Neural cell (in vitro differentiated cells): ENCODE measurements around the gene ZDHHC21. TPM values are rescaled to one million over a fixed set of nuclear protein-coding genes. Genes with fewer than 3 reads are reported as not detected.

Experiments used
- H2AFZ ChIP-seq: fragments of 200-600, 300-800 bp; sonication (generic), shearing (Covaris generic); 2 replicates; pipeline ENCODE4 v1.6.0; 2014; ENCODE audit warnings: low read depth, mild to moderate bottlenecking, antibody characterized with exemption, low read length, moderate library complexity
- H3F3A ChIP-seq: fragments of 200-600 bp; shearing (Covaris generic); 2 replicates; pipeline ENCODE4 v1.6.1; 2016; ENCODE audit warnings: mild to moderate bottlenecking, moderate library complexity, mixed read lengths, antibody characterized with exemption, low read length; ENCODE audit not compliant: insufficient read depth, poor library complexity, severe bottlenecking
- H3K27ac ChIP-seq: fragments of 200-600, 300-800 bp; sonication (generic), shearing (Covaris generic); 2 replicates; pipeline ENCODE4 v1.5.1; 2014; ENCODE audit warnings: mild to moderate bottlenecking, low read length, moderate library complexity
- H3K27me3 ChIP-seq: fragments of 300-800, 200-600 bp; sonication (generic), shearing (Covaris generic); 2 replicates; pipeline ENCODE4 v1.6.0; 2014; ENCODE audit warnings: mild to moderate bottlenecking, low read depth, low read length, moderate library complexity; ENCODE audit not compliant: insufficient read depth
- H3K36me3 ChIP-seq: fragments of 300-800, 200-600 bp; sonication (generic), shearing (Covaris generic); 2 replicates; pipeline ENCODE4 v1.5.1; 2014; ENCODE audit warnings: mild to moderate bottlenecking, antibody characterized with exemption, low read length, moderate library complexity; ENCODE audit not compliant: insufficient read depth
- H3K4me2 ChIP-seq: fragments of 300-800, 200-600 bp; sonication (generic), shearing (Covaris generic); 2 replicates; pipeline ENCODE4 v1.6.0; 2014; ENCODE audit warnings: mild to moderate bottlenecking, low read length
- H3K4me3 ChIP-seq: fragments of 300-800, 200-600 bp; sonication (generic), shearing (Covaris generic); 2 replicates; pipeline ENCODE4 v1.5.1; 2014; ENCODE audit warnings: mild to moderate bottlenecking, low read length, moderate library complexity
- H3K79me2 ChIP-seq: fragments of 200-600 bp; shearing (Covaris generic); replicated peaks from 2 replicates; pipeline ENCODE4 v1.6.0; 2014; ENCODE audit warnings: mild to moderate bottlenecking, low read length, moderate library complexity; ENCODE audit not compliant: insufficient read depth
- H3K9ac ChIP-seq: fragments of 300-800, 200-600 bp; sonication (generic), shearing (Covaris generic); 2 replicates; pipeline ENCODE4 v1.6.1; 2016; ENCODE audit warnings: mild to moderate bottlenecking, low read length, mixed read lengths
- H3K9me2 ChIP-seq: fragments of 200-600 bp; shearing (Covaris generic); 2 replicates; pipeline ENCODE4 v1.6.1; 2016; ENCODE audit warnings: mild to moderate bottlenecking, low read length, mixed read lengths; ENCODE audit not compliant: insufficient read depth
- H3K9me3 ChIP-seq: fragments of 200-600, 300-800 bp; sonication (generic), shearing (Covaris generic); 2 replicates; pipeline ENCODE4 v1.6.1; 2016; ENCODE audit warnings: mild to moderate bottlenecking, mixed run types, low read length, moderate library complexity, mixed read lengths
- H4K20me1 ChIP-seq: fragments of 200-600 bp; shearing (Covaris generic); 2 replicates; pipeline ENCODE4 v1.6.1; 2016; ENCODE audit warnings: mild to moderate bottlenecking, mixed run types; ENCODE audit not compliant: insufficient read depth
- EP300 ChIP-seq: fragments of 450-650 bp; conservative IDR thresholded peaks from 2 replicates; pipeline ENCODE4 v1.6.1; 2014; ENCODE audit warnings: antibody characterized with exemption, mild to moderate bottlenecking, moderate library complexity; ENCODE audit not compliant: poor library complexity, severe bottlenecking
- EZH2 ChIP-seq: fragments of 200-600, 300-800 bp; shearing (Covaris generic), sonication (generic); IDR thresholded peaks from 2 replicates; pipeline ENCODE4 v1.6.1; 2014; ENCODE audit warnings: antibody characterized with exemption, low read length, borderline replicate concordance, mild to moderate bottlenecking; ENCODE audit not compliant: insufficient read depth, poor library complexity, severe bottlenecking
- MXI1 ChIP-seq: fragments of 450-650 bp; conservative IDR thresholded peaks from 2 replicates; pipeline ENCODE4 v1.6.1; 2014; ENCODE audit warnings: antibody characterized with exemption, mild to moderate bottlenecking; ENCODE audit not compliant: poor library complexity, severe bottlenecking
- POLR2AphosphoS5 ChIP-seq: IDR thresholded peaks from 2 replicates; pipeline ENCODE4 v1.6.1; 2012
- RAD21 ChIP-seq: fragments of 450-650 bp; conservative IDR thresholded peaks from 2 replicates; pipeline ENCODE4 v1.6.1; 2014; ENCODE audit warnings: antibody characterized with exemption, mild to moderate bottlenecking, moderate library complexity
- SMC3 ChIP-seq: fragments of 450-650 bp; conservative IDR thresholded peaks from 2 replicates; pipeline ENCODE4 v1.6.1; 2014; ENCODE audit warnings: antibody characterized with exemption, mild to moderate bottlenecking, moderate library complexity; ENCODE audit not compliant: poor library complexity
- TAF1 ChIP-seq: IDR thresholded peaks from 2 replicates; pipeline ENCODE4 v1.6.1; 2012; ENCODE audit warnings: low read depth
- polyA plus RNA-seq: library from polyadenylated mRNA; depleted of rRNA; stranded (reverse); fragments of >200 nt; gene quantifications from 2 replicates; pipeline ENCODE4 v1.2.3, GENCODE V29; 2014
- TF ChIP-seq, protein P1 (sequence below): IDR thresholded peaks from 2 replicates; pipeline ENCODE4 v1.6.1; 2012; ENCODE audit warnings: borderline replicate concordance
- TF ChIP-seq, protein P2 (sequence below): fragments of 450-650 bp; IDR thresholded peaks from 2 replicates; pipeline ENCODE4 v1.5.1; 2014; ENCODE audit warnings: antibody characterized with exemption, mild to moderate bottlenecking, moderate library complexity; ENCODE audit not compliant: poor library complexity, severe bottlenecking

The ZDHHC21 gene
- polyA plus RNA-seq, 1 donor from 2014 or later: 19.8 TPM

GRCh38 chr9:14645648-14646047, 47.6 kb downstream of the ZDHHC21 start:
- Histone ChIP-seq H3K79me2 (no peaks in the 10 kb centered on the region), H3K27ac (no peak overlapping the region), H3K4me3 (no peak overlapping the region), H2AFZ (no peak overlapping the region), H3K9me3 (no peaks in the 10 kb centered on the region), H3K9me2 (no peaks in the 10 kb centered on the region), H3K27me3 (no peaks in the 10 kb centered on the region), H3F3A (no peaks in the 10 kb centered on the region), H3K4me2 (no peak overlapping the region), H4K20me1 (no peaks in the 10 kb centered on the region), H3K36me3 (no peaks in the 10 kb centered on the region), H3K9ac (no peak overlapping the region)
- TF ChIP-seq RAD21: no peak
- TF ChIP-seq SMC3: no peak
- TF ChIP-seq, protein P1, sequence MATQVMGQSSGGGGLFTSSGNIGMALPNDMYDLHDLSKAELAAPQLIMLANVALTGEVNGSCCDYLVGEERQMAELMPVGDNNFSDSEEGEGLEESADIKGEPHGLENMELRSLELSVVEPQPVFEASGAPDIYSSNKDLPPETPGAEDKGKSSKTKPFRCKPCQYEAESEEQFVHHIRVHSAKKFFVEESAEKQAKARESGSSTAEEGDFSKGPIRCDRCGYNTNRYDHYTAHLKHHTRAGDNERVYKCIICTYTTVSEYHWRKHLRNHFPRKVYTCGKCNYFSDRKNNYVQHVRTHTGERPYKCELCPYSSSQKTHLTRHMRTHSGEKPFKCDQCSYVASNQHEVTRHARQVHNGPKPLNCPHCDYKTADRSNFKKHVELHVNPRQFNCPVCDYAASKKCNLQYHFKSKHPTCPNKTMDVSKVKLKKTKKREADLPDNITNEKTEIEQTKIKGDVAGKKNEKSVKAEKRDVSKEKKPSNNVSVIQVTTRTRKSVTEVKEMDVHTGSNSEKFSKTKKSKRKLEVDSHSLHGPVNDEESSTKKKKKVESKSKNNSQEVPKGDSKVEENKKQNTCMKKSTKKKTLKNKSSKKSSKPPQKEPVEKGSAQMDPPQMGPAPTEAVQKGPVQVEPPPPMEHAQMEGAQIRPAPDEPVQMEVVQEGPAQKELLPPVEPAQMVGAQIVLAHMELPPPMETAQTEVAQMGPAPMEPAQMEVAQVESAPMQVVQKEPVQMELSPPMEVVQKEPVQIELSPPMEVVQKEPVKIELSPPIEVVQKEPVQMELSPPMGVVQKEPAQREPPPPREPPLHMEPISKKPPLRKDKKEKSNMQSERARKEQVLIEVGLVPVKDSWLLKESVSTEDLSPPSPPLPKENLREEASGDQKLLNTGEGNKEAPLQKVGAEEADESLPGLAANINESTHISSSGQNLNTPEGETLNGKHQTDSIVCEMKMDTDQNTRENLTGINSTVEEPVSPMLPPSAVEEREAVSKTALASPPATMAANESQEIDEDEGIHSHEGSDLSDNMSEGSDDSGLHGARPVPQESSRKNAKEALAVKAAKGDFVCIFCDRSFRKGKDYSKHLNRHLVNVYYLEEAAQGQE: no peak
- TF ChIP-seq, protein P2, sequence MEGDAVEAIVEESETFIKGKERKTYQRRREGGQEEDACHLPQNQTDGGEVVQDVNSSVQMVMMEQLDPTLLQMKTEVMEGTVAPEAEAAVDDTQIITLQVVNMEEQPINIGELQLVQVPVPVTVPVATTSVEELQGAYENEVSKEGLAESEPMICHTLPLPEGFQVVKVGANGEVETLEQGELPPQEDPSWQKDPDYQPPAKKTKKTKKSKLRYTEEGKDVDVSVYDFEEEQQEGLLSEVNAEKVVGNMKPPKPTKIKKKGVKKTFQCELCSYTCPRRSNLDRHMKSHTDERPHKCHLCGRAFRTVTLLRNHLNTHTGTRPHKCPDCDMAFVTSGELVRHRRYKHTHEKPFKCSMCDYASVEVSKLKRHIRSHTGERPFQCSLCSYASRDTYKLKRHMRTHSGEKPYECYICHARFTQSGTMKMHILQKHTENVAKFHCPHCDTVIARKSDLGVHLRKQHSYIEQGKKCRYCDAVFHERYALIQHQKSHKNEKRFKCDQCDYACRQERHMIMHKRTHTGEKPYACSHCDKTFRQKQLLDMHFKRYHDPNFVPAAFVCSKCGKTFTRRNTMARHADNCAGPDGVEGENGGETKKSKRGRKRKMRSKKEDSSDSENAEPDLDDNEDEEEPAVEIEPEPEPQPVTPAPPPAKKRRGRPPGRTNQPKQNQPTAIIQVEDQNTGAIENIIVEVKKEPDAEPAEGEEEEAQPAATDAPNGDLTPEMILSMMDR: no peak
- TF ChIP-seq MXI1: no peak
- no peak for TF ChIP-seq TAF1
- no peak for TF ChIP-seq EZH2
- TF ChIP-seq EP300: no peak
- TF ChIP-seq POLR2AphosphoS5: no peak

- Histone ChIP-seq H3F3A (no peaks in the 10 kb centered on the region), H3K27me3 (no peaks in the 10 kb centered on the region), H4K20me1 (no peaks in the 10 kb centered on the region), H3K9me3 (no peaks in the 10 kb centered on the region), H3K36me3 (no peaks in the 10 kb centered on the region), H3K27ac (no peak overlapping the region), H3K4me2 (no peak overlapping the region), H3K9ac (no peak overlapping the region), H2AFZ (no peak overlapping the region), H3K79me2 (peaks cover 4% of the 10 kb centered on the region), H3K9me2 (no peaks in the 10 kb centered on the region), H3K4me3 (no peak overlapping the region)
- no peak for TF ChIP-seq RAD21
These were observed 52.3 kb downstream of the ZDHHC21 start for GRCh38 chr9:14640967-14641366.

- H3K4me3 ChIP-seq: no peak overlapping the region
- H3K27ac ChIP-seq: no peak overlapping the region
- H3K79me2 ChIP-seq: peaks cover 4% of the 10 kb centered on the region
- H3K27me3 ChIP-seq: no peaks in the 10 kb centered on the region
- H3K4me2 ChIP-seq: no peak overlapping the region
- no peak overlapping the region for H2AFZ ChIP-seq
- no peak overlapping the region for H3K9ac ChIP-seq
- H3K36me3 ChIP-seq: no peaks in the 10 kb centered on the region
- H3F3A ChIP-seq: no peaks in the 10 kb centered on the region
- no peaks in the 10 kb centered on the region for H3K9me2 ChIP-seq
- H3K9me3 ChIP-seq: no peaks in the 10 kb centered on the region
- H4K20me1 ChIP-seq: no peaks in the 10 kb centered on the region
- TF ChIP-seq, protein P2: no peak
- TF ChIP-seq MXI1 (no peak), EP300 (no peak), POLR2AphosphoS5 (no peak)
- TF ChIP-seq, protein P1: no peak
These were observed 52.9 kb downstream of the ZDHHC21 start for GRCh38 chr9:14640294-14640693.
